Measurements from ENCODE around the gene ITM2C.

Gene ITM2C

GRCh38 chr2:230910546-230911177 is 45.9 kb downstream of the ITM2C start:
- no peak for DNase-seq

GRCh38 chr2:230912046-230912445 is 47.3 kb downstream of the ITM2C start:
- DNase-seq = no peak

GRCh38 chr2:230912724-230913123 is 48.0 kb downstream of the ITM2C start:
- no peak for DNase-seq

GRCh38 chr2:230913406-230914143 is 48.8 kb downstream of the ITM2C start:
- DNase-seq = no peak

GRCh38 chr2:230914886-230915285 is 50.1 kb downstream of the ITM2C start:
- no peak for DNase-seq

- DNase-seq = no peak
These were observed 50.6 kb downstream of the ITM2C start for GRCh38 chr2:230915319-230915718.

- no peak for DNase-seq
These were observed 51.5 kb downstream of the ITM2C start for GRCh38 chr2:230916218-230916617.

GRCh38 chr2:230919240-230919639 is 54.5 kb downstream of the ITM2C start:
- DNase-seq = no peak

GRCh38 chr2:230919681-230920080 is 54.9 kb downstream of the ITM2C start:
- no peak for DNase-seq

GRCh38 chr2:230920167-230920566 is 55.4 kb downstream of the ITM2C start:
- DNase-seq = no peak

- DNase-seq = no peak
These were observed 57.3 kb downstream of the ITM2C start for GRCh38 chr2:230921806-230922595.

GRCh38 chr2:230922951-230923717 is 58.4 kb downstream of the ITM2C start:
- DNase-seq = no peak

GRCh38 chr2:230924092-230924469 is 59.3 kb downstream of the ITM2C start:
- no peak for DNase-seq

- DNase-seq = no peak
These were observed 60.0 kb downstream of the ITM2C start, which contains the start of gene GPR55 for GRCh38 chr2:230924470-230925341. Gene GPR55 (minus strand): TSS chr2:230925242. CDS start chr2:230910962, 14,280 bp downstream.

GRCh38 chr2:230925443-230925878 is 60.7 kb downstream of the ITM2C start:
- no peak for DNase-seq

GRCh38 chr2:230925879-230926765 is 61.4 kb downstream of the ITM2C start:
- no peak for DNase-seq

GRCh38 chr2:230927711-230928341 is 63.1 kb downstream of the ITM2C start:
- no peak for DNase-seq
